ENCODE data around the gene PTPRT.

PTPRT gene

DNA sequence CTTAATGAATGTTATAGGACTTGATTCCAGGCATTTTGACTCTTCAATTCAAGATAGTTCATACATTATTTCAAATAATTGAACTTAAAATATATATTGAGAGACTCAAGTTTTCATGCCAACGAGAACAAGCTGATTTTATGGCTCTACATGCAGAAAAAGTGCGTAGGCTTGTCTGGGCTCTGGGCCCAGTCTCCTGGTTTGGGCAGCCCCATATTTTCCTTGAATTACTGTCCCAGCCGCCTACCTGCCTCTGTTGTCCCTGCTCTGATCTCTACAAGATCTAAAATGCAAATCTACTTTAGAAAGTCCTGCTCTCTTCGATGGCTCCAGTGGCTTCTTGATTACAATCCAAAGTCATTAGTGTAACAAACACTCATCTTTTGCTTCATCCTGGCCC lies 1034.1 kb downstream of the PTPRT start:
- H3K27me3 ChIP-seq (ENCODE audit: insufficient read depth, low read length) = no peaks in the 10 kb centered on the region
- no peak overlapping the region for H3K27ac ChIP-seq (ENCODE audit: low read depth, low read length)
- 82% methylated on average over 4 of the region's 4 CpGs for WGBS
- no peaks in the 10 kb centered on the region for H3K9me3 ChIP-seq (ENCODE audit: insufficient read depth, low read depth, low read length)
- no peaks in the 10 kb centered on the region for H3K36me3 ChIP-seq (ENCODE audit: insufficient read depth, low read length)
- H3K9ac ChIP-seq (ENCODE audit: low read depth, low read length) = no peak overlapping the region
- peaks cover 12% of the 10 kb centered on the region for H3K4me1 ChIP-seq (ENCODE audit: insufficient read depth, low read length)
- no peak overlapping the region for H3K4me3 ChIP-seq (ENCODE audit: low read length)

DNA sequence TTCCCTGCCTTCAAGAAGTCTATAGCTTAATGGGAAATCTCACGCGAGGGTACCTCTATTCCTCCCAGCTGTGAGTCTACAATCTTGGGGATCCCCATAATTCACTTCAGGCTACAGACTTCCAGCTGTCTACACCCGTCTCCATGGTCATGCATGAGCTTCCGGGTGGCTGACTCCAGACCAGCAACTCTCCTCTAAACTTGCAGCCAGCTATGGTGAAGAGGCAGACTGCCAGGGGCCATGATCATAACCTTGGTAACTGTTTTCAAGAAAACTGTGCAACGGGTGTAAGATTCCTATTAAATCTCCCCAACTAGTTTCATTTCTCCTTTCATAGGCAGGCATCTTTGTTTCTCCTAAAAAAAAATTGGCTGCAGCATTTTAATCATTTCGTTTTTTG lies 1037.1 kb downstream of the PTPRT start:
- Histone ChIP-seq H3K4me3 (ENCODE audit: low read length) (no peak overlapping the region), H3K27ac (ENCODE audit: low read depth, low read length) (no peak overlapping the region), H3K9ac (ENCODE audit: low read depth, low read length) (no peak overlapping the region), H3K27me3 (ENCODE audit: insufficient read depth, low read length) (no peaks in the 10 kb centered on the region), H3K4me1 (ENCODE audit: insufficient read depth, low read length) (no peaks in the 10 kb centered on the region), H3K9me3 (ENCODE audit: insufficient read depth, low read depth, low read length) (no peaks in the 10 kb centered on the region), H3K36me3 (ENCODE audit: insufficient read depth, low read length) (no peaks in the 10 kb centered on the region)
- WGBS = 82% methylated on average over 6 of the region's 6 CpGs

DNA sequence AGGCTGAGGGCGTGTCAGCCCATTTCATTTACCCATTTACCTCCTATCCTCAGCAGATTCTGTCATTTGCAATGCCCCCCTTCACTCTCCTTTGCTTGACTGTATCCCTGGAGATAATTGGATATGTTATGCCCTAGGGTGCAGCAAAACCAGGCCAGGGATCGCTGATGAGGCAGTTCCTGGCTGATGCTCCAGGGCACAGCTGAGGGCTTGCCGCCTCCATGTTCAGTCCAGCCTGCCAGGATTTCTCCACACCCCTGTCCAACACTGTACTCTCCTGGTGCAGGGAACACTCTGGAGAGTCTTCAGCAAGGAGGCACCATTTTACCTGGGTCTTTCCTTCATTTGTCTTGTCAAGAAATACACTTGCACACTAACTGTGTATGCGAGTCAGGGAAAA lies 1039.5 kb downstream of the PTPRT start:
- Histone ChIP-seq H3K36me3 (ENCODE audit: insufficient read depth, low read length) (no peaks in the 10 kb centered on the region), H3K9me3 (ENCODE audit: insufficient read depth, low read depth, low read length) (no peaks in the 10 kb centered on the region), H3K27ac (ENCODE audit: low read depth, low read length) (no peak overlapping the region), H3K4me3 (ENCODE audit: low read length) (no peak overlapping the region), H3K4me1 (ENCODE audit: insufficient read depth, low read length) (no peaks in the 10 kb centered on the region), H3K27me3 (ENCODE audit: insufficient read depth, low read length) (no peaks in the 10 kb centered on the region), H3K9ac (ENCODE audit: low read depth, low read length) (no peak overlapping the region)
- WGBS = 79% methylated on average over 4 of the region's 4 CpGs

DNA sequence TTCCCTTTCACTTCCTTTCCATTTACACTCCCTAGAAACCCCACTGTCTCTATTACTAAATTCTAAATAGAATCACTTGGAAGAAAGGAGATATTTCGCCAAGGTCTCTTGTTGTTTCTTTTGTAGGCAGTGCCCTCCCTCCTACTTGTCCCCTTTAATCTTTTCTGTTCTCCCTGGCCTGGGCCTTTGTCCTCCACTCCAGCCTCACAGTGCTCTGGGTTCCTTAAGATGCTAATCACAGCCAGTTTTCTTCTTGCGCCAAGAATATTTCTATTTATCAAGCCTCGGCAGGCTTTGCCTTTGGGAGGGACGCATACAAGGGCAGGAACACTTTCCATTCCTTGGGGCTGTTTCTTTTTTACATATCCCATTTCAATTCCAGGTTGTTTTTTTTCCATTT lies 1051.0 kb downstream of the PTPRT start:
- H3K9me3 ChIP-seq (ENCODE audit: insufficient read depth, low read depth, low read length) = no peaks in the 10 kb centered on the region
- H3K4me3 ChIP-seq (ENCODE audit: low read length) = no peak overlapping the region
- no peak overlapping the region for H3K27ac ChIP-seq (ENCODE audit: low read depth, low read length)
- H3K36me3 ChIP-seq (ENCODE audit: insufficient read depth, low read length) = no peaks in the 10 kb centered on the region
- H3K27me3 ChIP-seq (ENCODE audit: insufficient read depth, low read length) = no peaks in the 10 kb centered on the region
- H3K4me1 ChIP-seq (ENCODE audit: insufficient read depth, low read length) = peaks cover 6% of the 10 kb centered on the region; the same call in 1 of the 2 replicates
- no peak overlapping the region for H3K9ac ChIP-seq (ENCODE audit: low read depth, low read length)
- 78% methylated on average over 4 of the region's 4 CpGs for WGBS

DNA sequence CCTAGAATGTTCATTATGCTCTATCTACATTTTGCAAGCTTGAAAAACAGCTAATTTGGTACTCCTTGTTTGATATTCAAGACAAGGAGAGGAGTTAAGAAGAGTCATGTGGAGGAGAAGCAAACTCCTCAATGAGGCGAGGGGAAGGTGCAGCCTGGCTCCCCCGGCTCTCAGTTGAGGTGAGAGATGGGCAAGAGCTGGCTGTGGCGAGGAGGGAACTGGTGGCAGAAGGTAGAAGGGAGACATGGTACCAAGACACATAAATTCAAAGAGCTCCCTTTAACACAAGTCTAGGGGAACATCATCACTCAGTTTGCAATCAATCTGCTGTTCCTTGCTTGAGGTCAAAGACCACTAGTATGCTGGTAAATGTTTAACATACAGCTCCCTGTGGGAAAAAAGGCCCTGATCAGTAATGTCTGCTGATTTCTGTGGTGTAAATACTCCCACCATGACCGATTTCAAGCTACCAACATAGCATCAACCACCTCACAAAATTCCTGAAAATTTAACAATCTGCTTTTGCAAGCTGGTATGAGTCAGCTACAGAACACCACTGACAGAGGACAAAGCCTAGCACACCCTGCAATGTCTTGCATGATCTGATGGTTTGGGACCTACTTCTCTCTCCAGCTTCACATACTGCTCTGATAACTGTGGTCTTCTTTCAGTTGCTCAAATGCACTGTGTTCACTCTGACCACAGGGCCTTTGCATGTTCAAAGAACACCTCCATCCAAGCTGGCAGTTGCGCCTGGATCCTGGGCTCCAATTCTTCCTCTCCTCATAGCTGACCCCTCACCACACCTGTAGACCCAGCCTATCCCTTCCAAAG lies 1055.2 kb downstream of the PTPRT start:
- no peak overlapping the region for H3K4me3 ChIP-seq (ENCODE audit: low read length)
- H3K36me3 ChIP-seq (ENCODE audit: insufficient read depth, low read length) = no peaks in the 10 kb centered on the region
- H3K4me1 ChIP-seq (ENCODE audit: insufficient read depth, low read length) = peaks cover 6% of the 10 kb centered on the region; the same call in 1 of the 2 replicates
- H3K27ac ChIP-seq (ENCODE audit: low read depth, low read length) = no peak overlapping the region
- H3K9me3 ChIP-seq (ENCODE audit: insufficient read depth, low read depth, low read length) = no peaks in the 10 kb centered on the region
- H3K27me3 ChIP-seq (ENCODE audit: insufficient read depth, low read length) = no peaks in the 10 kb centered on the region
- WGBS = 76% methylated on average over 4 of the region's 5 CpGs
- H3K9ac ChIP-seq (ENCODE audit: low read depth, low read length) = no peak overlapping the region

DNA sequence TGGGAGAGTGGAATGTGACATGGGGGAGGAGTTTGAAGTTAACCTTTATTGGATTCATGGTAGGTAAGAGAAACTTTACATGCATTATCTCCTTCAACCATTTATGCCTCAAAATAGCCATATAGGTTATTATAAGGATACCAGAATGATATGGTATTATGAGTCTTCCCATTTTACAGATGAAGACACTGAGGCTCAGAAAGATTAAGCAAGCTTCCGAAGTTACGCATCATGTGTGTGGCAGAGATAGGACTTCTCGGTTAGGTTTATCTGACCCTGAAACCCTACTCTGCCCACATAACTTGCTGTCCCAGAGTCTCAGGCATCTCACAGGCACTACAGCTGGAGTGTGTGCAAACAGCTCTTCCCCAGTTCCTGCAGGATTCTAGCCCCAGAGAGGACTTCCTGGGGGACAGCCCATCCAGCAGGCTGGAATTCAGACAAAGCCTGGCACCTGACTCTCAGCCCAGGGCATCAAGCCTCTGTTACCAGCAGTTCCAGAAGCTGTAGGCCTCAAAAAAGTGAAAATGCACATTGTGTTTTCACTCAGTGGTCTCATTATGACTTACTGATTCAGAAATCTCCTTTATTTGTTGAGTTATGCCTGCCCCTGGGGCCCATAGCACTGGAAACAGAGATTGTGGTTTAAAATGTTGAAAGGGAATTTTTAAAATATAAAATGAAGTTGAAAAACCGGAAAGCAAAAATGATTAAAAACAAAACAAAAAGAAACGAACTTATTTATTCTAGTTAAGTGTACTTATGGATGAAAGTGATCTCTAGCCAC lies 1058.7 kb downstream of the PTPRT start:
- no peaks in the 10 kb centered on the region for H3K36me3 ChIP-seq (ENCODE audit: insufficient read depth, low read length)
- no peak overlapping the region for H3K4me3 ChIP-seq (ENCODE audit: low read length)
- no peaks in the 10 kb centered on the region for H3K4me1 ChIP-seq (ENCODE audit: insufficient read depth, low read length)
- H3K27me3 ChIP-seq (ENCODE audit: insufficient read depth, low read length) = no peaks in the 10 kb centered on the region
- 96% methylated on average over 3 of the region's 5 CpGs for WGBS
- H3K9me3 ChIP-seq (ENCODE audit: insufficient read depth, low read depth, low read length) = no peaks in the 10 kb centered on the region
- H3K27ac ChIP-seq (ENCODE audit: low read depth, low read length) = no peak overlapping the region
- H3K9ac ChIP-seq (ENCODE audit: low read depth, low read length) = no peak overlapping the region

DNA sequence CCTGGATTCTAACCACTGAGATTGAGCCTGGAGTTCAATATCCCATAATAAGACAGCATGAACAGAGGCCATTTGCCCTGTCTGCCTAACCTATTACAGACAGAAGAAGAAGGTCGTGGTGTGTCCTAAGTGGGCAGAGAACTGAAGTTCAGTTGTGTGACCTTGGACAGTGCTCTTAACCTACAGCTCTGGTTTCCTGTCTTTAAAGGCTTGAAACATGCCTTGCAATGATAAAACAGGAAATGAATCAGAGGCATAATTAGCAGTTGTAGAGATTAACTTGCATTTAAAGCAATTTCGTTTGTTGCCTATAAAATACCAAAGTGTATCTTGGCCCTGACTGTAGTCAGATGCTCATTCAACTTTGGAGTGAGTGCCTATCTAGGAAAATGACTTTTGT lies 1064.3 kb downstream of the PTPRT start:
- Histone ChIP-seq H3K4me3 (ENCODE audit: low read length) (no peak overlapping the region), H3K27me3 (ENCODE audit: insufficient read depth, low read length) (no peaks in the 10 kb centered on the region), H3K9me3 (ENCODE audit: insufficient read depth, low read depth, low read length) (no peaks in the 10 kb centered on the region), H3K36me3 (ENCODE audit: insufficient read depth, low read length) (no peaks in the 10 kb centered on the region), H3K9ac (ENCODE audit: low read depth, low read length) (no peak overlapping the region), H3K27ac (ENCODE audit: low read depth, low read length) (no peak overlapping the region), H3K4me1 (ENCODE audit: insufficient read depth, low read length) (no peaks in the 10 kb centered on the region)
- WGBS = 65% methylated on average over 2 of the region's 2 CpGs

DNA sequence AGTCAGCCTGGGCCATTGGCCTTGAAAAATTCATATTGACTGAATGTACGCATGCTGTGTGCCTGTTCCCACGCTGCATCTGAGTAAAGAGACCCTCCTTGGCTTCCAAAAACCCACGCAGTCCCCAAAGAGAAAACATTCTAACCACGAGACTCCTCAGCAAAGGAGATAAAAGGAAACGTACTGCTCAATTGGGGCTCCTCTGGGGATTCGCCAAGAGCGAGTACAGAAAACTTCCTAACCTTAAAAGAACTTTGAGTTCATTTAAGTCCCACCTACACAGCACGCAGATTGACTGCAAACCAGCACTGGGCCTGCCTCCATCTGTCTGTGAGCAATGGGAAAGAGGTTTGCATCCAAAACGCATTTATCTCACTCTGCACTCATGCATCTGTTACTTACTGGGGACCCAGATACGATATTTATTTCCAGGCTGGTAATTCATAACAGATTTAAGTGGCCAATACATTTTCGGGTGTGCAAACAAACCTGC lies 1065.7 kb downstream of the PTPRT start:
- Histone ChIP-seq H3K27ac (ENCODE audit: low read depth, low read length) (no peak overlapping the region), H3K36me3 (ENCODE audit: insufficient read depth, low read length) (no peaks in the 10 kb centered on the region), H3K4me3 (ENCODE audit: low read length) (no peak overlapping the region), H3K9ac (ENCODE audit: low read depth, low read length) (no peak overlapping the region), H3K9me3 (ENCODE audit: insufficient read depth, low read depth, low read length) (no peaks in the 10 kb centered on the region), H3K4me1 (ENCODE audit: insufficient read depth, low read length) (no peaks in the 10 kb centered on the region), H3K27me3 (ENCODE audit: insufficient read depth, low read length) (no peaks in the 10 kb centered on the region)
- 82% methylated on average over 11 of the region's 11 CpGs for WGBS

DNA sequence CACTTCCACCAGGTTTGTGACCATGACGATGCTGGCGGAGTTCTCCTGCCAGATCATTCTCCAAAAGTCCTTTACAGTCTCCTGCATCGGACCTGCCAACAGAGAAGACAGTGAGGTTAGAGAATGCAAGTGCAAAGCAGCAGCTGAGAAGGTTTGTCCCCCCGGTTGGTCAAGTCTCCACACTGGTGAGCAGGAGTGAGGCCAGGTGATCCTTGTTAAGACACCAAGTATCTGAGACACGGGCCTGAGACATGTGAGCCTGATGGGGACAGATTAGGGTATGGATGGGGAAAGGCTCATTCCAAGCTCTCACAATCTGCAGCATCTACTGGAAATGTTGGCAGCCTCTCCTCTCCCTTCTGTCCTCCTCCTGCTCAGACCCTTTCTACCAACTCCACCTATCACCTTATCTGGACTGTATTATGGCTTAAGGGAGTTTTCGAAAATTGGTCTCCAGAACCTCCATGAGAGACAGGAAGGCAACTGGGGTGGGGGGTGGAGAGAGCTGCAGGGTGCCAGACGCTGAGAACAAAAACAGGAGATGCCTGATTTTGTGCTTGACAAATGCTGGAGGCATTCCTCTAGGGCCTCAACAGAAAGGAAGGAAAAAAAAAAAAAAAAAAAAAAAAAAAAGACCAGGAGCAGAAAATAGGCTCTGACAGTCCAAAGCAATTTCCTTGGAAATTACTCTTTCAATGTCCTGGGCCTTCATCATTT lies 1071.1 kb downstream of the PTPRT start:
- Histone ChIP-seq H3K36me3 (ENCODE audit: insufficient read depth, low read length) (no peaks in the 10 kb centered on the region), H3K4me1 (ENCODE audit: insufficient read depth, low read length) (peaks cover 7% of the 10 kb centered on the region; the same call in 1 of the 2 replicates), H3K27ac (ENCODE audit: low read depth, low read length) (no peak overlapping the region), H3K27me3 (ENCODE audit: insufficient read depth, low read length) (no peaks in the 10 kb centered on the region), H3K9ac (ENCODE audit: low read depth, low read length) (no peak overlapping the region), H3K9me3 (ENCODE audit: insufficient read depth, low read depth, low read length) (no peaks in the 10 kb centered on the region), H3K4me3 (ENCODE audit: low read length) (no peak overlapping the region)
- WGBS = 78% methylated on average over 7 of the region's 7 CpGs

DNA sequence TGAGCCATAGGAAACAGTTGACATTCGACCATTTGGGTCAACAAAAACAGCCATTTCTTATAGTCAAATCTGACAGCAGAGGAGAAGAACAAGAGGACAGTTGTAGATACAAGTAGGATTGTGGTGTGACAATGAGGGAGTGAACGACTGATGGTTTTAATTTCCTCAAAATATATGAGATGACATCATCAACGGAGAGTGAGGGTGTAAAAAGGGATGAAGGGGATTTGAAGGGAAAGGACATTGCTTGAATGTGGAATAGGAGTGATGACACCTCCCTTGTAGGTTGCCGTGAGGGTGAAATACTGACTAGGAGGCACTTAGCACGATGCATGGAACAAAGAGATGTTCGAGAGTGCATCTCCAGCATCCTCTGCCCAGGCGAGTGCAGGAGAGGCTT lies 1071.7 kb downstream of the PTPRT start:
- Histone ChIP-seq H3K27ac (ENCODE audit: low read depth, low read length) (no peak overlapping the region), H3K4me1 (ENCODE audit: insufficient read depth, low read length) (peaks cover 7% of the 10 kb centered on the region; the same call in 1 of the 2 replicates), H3K27me3 (ENCODE audit: insufficient read depth, low read length) (no peaks in the 10 kb centered on the region), H3K4me3 (ENCODE audit: low read length) (no peak overlapping the region), H3K9ac (ENCODE audit: low read depth, low read length) (no peak overlapping the region), H3K9me3 (ENCODE audit: insufficient read depth, low read depth, low read length) (no peaks in the 10 kb centered on the region), H3K36me3 (ENCODE audit: insufficient read depth, low read length) (no peaks in the 10 kb centered on the region)
- 81% methylated on average over 7 of the region's 7 CpGs for WGBS

DNA sequence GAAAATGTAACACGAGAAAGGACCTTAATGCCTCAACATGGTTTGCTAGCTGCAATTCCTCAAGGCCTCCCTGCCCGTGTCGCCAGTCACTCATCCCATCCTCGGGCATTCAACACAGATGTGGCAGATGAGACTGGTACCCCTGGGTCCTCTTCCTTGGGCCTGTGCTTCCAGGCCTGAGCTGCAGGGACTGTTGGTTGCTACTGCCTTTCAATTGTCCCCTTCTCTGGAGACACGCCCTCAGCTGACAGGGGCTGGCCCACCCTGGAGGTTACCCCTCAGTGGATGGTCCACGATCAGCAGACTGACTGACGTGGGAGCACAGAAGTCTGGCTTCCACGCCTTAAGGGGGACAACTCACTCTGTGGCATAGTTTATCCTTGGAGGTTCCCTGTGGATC lies 1076.5 kb downstream of the PTPRT start:
- H3K9me3 ChIP-seq (ENCODE audit: insufficient read depth, low read depth, low read length) = no peaks in the 10 kb centered on the region
- H3K27me3 ChIP-seq (ENCODE audit: insufficient read depth, low read length) = no peaks in the 10 kb centered on the region
- 79% methylated on average over 8 of the region's 8 CpGs for WGBS
- H3K27ac ChIP-seq (ENCODE audit: low read depth, low read length) = no peak overlapping the region
- no peak overlapping the region for H3K9ac ChIP-seq (ENCODE audit: low read depth, low read length)
- H3K36me3 ChIP-seq (ENCODE audit: insufficient read depth, low read length) = no peaks in the 10 kb centered on the region
- no peak overlapping the region for H3K4me3 ChIP-seq (ENCODE audit: low read length)
- H3K4me1 ChIP-seq (ENCODE audit: insufficient read depth, low read length) = peaks cover 2% of the 10 kb centered on the region; the same call in 1 of the 2 replicates

All from HUES64 (cell line).